KBM-7 (cell line): Measurements from ENCODE around the gene VPS13D.

Source experiments
- DNase-seq: peaks from one replicate; pipeline ENCODE4 v3.0.0-alpha.2; 2015
- in situ Hi-C: fragments of 300-500 bp; cut with MboI; formaldehyde crosslinking; loops from 2 replicates; pipeline ENCODE4 v1.14.3; 2020; ENCODE audit warnings: low sequenced_read_pairs, low pct_unique_long_range_greater_than_20kb, mixed read lengths

VPS13D gene

DNA sequence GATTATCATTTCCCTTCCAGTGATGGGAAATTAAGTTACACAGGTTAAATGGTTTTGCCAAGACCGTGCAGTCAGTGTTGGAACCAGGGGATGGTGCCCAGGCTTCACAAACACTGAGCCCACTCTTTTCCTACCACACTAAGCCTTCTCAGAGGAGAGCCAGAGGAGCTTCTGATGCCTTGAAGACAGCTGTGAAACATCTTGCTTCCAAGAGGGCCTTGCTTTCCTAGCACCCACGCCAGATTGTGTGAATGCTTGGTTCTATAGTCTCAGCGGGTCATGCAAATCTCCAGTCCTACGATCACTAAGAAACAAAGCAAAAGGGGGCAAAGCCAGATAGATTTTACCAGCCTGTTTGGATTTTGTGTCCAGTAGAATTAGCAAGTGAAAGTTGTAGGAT lies 200.7 kb downstream of the VPS13D start:
- DNase-seq: no peak
- in situ Hi-C loops: no loop called here

DNA sequence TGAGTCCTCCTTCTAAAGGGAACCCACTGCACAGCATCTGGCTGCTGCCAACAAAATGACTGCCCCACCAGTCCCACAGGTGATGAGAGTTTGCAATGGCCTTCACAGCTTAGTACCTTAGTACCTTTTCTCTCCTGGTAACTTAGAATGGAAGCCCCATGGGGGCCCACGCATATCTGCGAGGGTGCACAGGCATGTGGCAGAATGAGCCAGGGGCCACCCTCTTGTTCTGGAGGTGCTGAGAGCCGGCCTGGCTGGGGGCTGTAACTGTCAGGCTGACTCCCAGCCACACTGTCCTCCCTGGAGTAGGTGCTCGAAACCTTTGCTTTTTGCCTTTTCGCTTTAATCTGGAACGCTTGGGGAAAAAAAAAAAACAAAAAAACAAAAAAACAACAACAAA lies 203.1 kb downstream of the VPS13D start:
- no peak for DNase-seq
- in situ Hi-C loops: no loop called here

DNA sequence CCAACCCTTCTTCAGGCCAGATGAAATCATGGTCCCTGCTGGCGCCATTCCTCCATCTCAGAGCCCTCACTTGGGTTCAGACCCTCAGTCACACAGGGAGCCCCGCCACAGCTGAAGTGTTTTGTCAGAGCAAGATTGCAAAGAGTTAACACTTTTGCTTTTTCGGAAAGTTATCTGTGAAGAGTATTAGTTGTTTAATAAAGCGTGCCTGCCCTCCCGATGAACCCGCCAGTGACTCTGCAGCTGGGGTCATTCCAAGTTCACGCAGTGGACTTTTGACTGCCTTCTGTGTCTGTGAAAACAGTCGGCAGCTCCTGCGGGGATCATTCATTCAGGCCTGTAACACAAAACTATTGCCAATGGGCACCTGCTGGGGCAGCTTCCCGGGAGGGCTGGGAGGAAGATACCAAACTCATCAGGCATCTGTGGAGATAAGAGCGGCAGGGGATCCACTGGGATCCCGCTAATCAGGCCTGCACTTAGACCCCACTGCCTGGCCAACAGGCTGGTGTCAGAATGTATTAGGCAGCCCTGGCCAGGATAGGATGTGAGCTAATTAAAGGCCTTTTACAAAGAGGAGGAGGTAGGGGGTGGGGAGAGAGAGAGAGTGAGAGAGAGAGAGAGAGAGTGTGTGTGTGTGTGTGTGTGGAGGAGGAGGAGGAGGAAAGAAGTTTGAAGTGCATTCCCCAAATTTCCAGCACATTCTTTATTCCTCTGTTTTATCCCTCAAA lies 203.7 kb downstream of the VPS13D start:
- in situ Hi-C loops: no loop called here
- DNase-seq: peak; percentile 49

DNA sequence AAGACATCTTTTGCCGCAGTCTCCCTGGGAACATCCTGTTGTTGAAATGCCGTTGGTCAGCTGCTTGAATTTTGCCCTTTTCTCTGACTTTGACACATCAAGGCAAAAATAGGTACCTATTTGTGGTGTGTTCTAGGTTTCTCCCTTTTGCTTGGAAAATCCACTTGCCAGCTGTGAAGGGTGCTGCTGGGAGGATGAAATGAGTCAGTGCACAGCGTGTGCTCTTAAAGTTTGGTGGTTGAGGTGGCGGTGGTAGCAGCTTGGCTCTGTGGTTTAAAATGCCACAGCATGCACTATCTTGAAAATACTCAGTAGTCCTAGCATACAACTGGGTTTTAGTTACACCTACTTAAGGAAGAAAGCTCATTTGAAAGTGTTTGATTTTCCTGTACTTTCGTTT lies 204.3 kb downstream of the VPS13D start:
- peak; percentile 68 for DNase-seq
- in situ Hi-C loops: no loop called here

DNA sequence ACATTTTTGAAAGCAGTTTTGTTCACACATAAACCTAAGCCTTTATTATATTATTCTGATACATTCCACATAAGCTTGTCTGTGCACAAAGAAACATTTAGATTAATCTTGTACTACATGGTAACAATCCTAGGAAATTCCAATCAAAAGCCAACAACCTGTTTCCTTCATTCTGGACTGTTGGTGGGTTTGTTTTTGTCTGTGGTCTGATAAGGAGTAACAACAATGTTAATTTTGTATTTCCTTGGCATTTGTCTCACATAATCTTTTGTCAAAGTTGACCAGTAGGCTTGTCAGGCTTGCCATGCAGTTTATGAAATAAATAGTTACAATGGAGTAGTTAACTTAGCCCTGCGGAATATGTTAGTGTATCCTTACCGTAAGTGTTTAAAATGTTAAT lies 204.9 kb downstream of the VPS13D start:
- in situ Hi-C loops: no loop called here
- DNase-seq: no peak

DNA sequence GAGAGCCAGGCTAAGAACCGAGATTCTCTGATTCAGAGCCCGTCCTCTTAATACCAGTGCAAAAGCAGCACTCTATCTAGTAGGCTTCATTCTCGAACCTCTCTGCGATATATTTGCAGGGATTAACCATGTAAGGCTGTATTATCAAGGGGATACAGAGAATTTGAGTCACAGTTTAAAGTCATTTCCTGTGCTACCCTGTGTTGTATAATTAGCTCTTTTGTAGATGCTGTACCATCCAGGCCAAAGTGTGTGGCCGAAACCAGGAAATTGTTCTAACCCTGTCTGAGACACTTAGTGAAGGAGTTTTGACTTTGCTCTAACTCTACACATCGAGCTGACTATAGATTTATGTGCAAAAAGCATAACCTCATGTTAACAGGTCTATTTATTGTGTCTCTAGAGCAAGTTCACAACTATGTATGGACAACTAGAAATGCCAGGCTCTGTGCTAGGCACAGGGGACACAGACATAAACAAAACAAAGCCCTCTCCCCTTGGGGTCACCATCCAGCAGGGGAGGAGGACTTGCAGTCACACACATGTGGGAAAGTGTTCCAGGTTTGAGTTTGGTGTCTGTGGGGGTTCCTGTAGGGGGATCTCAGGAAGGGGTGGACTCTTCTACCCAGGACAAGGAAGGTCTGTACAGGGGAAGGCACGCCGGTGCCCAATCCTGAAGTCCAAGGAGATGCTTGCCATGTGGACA lies 206.0 kb downstream of the VPS13D start:
- in situ Hi-C loops: no loop called here
- peak; percentile 14 for DNase-seq

DNA sequence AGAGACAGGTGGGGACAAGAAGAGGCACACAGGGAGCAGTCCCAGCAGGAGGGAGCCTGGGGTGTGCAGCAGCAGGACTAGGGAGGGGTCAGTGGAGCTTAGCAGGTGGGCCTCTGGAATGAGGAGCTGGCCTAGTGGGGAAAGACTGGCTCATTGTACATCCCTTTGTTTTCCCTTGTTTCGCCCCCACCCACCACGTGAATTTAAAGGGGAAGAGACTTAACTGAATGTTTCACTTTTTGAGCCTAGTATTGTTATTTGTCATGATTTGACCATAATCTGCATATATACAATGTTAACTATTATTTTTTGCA lies 206.5 kb downstream of the VPS13D start:
- in situ Hi-C loops: no loop called here
- DNase-seq: no peak

DNA sequence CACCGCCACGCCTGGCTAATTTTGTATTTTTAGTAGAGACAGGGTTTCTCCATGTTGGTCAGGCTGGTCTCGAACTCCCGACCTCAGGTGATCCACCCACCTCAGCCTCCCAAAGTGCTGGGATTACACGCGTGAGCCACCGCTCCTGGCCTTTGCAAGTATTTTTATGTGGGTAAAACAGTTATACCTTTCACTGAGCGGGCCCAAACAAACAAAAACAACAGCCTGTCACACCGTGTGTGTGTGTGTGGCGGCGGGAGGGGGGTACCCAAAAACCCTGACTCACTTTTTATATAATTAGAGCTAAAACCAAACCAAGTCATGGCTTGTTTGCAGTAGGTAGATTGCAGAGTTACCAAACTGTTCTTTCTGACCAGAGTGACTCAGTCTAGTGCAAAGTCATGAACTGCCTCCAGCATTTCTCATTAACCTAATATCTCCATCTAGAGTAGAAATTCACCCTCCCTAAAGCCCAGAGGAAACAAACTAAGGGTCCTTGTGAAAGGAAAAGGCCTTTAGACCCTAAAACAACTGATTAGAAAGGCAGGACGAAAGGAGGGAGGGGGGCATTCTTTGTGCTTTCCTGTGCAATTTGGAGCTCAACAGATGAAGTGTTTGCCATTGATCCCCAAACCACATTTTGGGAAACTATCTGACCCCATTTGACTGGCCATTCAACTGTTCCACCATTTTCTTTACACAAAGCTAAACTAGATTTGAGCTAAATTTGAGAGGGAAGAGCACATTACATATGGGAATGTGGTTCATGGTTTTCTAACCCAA lies 207.2 kb downstream of the VPS13D start:
- in situ Hi-C loops: no loop called here
- DNase-seq: no peak

DNA sequence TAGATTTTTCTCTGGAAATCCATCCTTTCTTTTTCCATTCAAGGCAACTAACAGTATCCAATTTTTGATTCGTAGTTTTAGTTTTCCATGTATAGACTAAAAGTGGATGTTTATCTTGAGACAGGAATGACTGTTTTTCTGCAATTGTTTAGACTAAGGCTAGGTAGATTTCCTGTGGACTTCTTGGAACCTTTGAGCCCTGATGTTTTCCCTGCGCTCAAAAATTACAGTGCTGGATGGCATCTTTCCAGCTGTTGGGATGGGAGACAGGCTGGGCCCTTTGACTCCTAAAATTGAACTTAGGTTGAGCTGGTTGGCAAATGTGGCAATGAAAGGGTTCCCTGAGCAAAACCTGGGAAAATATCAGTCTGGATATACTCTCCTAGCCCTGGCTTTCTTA lies 207.8 kb downstream of the VPS13D start:
- in situ Hi-C loops: no loop called here
- no peak for DNase-seq

DNA sequence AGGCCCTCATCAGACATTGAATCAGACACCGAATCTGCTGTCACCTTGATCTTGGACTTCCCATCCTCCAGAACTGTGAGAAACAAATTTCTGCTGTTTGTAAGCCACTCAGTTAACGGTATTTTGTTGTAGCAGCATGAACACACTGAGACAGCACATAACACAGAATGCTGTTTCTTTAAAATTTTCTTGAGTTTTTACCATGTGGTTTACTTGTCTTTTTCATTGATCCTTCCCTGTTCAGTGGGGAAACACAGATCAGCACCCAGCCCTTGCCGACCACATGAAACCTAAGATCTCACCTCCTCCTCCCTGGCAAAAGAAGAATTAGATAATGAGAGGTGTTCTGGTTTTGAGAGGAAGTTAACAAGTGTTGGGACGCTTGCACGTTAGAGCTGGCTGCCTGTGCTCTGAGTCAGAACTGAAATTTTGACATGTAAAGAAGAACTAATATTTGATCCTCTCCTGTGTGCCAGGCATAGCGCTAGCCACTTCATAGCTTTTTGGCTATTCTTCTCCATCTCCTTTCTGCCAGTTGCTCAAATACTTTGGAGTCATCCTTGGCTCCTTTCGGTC lies 208.6 kb downstream of the VPS13D start:
- in situ Hi-C loops: no loop called here
- DNase-seq: peak; percentile 44

DNA sequence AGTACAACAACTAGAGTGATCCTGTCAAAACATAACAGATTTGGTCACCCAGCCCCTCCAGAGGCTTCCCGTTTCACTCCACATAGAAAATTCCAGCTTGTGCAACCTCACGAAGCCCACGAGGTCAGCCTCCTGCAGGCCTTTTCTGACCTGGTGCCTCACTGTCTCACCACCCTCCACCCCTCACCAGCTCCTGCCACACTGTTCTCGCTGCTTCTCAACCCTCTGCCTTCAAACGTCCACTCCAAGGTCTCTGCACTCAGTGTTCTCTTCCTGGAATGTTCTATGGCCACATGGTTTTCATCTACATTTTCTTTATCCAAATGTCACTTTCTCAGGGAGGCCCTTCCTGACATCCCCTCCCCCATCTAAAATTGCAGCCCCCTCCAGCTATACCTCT lies 209.2 kb downstream of the VPS13D start:
- in situ Hi-C loops: no loop called here
- no peak for DNase-seq

DNA sequence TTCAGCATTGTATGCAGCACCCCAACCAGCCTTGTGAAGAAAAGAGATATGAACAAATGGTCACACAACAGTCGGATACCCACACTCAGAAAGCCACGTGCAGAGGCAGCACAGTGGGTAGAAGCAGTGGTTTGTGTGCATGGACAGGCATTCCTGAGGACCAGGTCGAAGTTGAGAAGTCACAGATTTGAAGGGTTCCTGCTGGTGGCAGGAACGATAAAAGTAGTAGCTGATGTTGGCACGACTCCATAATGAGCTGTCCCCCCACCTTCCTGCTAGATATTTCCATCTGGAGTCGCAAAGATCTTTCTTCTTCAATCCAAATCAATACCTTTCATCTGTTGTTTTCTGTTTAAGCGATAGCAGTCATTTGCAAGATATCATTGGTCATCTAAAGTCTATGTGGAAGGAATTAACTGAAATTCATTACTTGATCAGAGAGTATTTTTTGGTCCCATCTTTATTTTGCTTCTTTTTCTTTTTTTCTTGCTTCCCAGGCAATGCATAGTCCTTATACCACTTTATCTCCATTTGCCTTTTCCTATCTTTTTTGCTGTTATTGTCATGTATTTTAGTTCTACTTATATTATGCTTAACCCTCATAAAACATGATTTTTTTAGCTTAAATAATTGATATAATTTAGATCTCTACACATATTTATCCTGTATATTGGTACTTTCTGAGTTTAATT lies 211.7 kb downstream of the VPS13D start:
- no peak for DNase-seq
- in situ Hi-C loops: no loop called here

DNA sequence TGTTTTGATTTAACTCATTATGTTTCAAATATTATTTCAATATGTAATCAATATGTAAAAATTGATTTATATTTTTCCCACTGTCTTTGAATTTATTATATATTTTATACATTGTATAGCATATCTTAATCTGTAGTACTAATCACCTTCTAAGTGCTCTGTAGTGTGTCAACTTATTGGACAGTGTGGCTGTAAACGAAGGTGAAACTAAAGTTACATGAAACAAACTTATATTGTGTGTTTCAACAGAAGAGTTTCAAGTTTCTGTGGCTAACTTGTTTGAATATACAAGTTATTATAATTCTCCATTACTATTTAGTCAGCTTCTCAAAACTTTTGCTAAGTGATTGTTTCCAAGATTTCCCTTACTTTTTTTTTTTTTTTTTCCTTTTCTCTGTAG lies 212.4 kb downstream of the VPS13D start:
- DNase-seq: no peak
- in situ Hi-C loops: no loop called here

DNA sequence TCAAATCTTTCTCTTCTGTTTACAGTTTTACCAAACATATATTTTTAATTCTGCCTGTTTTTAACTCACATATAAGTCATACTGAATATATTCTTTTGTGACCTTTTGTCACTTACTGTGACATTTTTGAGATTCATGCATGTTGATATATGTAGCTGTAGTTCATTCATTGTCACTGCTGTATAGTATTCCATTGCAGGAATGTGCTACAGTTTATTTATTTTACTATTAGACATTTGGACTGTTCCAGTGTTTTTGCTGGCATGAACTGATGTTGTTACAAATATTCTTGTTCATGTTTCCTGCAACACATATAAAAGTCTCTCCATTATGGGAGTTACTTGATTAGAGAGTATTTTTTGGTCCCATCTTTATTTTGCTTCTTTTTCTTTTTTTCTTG lies 213.3 kb downstream of the VPS13D start:
- no peak for DNase-seq
- in situ Hi-C loops: no loop called here

DNA sequence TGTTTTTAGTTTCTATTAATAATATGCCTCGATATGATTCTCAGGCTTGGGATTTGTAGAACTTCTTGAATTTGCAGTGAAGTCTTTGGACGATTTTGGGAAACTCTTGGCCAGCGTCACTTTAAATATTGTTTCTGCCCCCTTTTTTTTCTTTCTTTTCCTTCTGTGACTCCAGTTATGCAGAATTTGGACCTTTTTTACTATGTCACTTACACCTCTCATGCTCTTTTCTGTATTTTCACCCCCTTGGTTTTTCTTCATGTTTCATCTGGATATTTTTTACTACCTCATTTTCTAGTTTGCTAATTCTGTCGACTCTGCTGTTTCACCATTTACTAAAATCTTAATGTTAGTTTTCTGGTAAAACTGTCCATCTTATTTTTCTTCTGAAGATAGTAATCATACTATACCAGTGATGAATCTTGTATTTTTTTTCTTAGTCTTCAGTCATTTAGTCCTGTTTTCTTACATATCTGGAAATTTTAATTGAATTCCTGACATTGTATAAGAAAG lies 214.6 kb downstream of the VPS13D start:
- in situ Hi-C loops: no loop called here
- no peak for DNase-seq

DNA sequence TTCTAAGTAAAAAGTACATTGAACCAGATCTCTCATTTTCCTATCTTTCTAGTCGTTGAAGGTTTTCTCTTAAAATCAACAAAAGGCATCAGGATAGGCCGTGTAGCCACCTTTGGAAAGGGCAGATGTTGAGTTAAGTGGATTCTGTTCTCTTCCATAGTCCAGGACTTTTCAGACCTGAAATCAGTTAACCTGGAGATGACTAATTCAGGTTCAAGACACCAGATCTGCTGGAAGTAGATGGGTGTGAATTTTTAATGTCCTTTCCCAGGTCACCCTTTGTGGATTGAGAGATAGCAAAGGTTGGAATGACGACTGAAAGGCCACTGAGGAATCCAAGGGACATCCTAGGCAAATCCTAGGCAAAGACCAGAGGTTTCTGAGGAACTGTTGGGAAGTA lies 215.4 kb downstream of the VPS13D start:
- in situ Hi-C loops: no loop called here
- DNase-seq: no peak

DNA sequence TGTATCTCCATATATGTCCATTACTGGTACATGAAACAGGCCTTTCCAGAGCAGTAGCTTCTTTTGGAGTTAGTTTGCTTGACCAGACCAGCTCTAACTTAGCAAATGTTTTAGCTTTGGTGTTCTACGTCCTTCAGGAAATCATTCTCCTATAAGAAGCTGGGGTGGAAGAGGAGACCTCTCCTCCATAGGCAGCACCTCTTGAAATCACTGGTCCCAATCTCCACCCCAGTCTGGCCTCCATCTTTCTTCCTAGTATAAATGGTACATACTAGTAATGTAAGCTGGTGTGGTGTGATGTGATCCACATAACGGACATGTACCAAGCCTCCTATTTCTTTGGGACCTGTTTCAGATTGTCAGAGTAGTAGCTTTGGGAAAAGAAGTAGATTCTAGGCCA lies 216.8 kb downstream of the VPS13D start:
- in situ Hi-C loops: no loop called here
- no peak for DNase-seq

DNA sequence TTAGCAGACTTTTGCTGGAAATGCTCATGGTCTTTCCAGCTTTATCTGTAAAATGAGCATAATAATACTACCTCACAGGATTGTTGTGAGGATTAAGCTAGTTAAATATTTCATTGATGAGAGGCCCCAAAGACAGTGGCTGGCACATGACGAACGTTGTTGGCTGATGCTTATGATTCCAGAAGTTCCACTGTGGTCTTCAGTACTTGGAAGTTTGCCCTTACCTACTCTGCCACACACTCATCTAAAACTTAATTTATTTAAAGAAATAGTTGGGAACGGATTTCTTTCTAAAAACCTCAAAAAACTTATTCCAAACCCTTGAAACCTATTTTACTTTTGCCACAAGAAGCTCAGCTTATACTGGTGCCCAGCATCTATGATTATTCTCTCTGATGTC lies 217.5 kb downstream of the VPS13D start:
- no peak for DNase-seq
- in situ Hi-C loops: no loop called here

DNA sequence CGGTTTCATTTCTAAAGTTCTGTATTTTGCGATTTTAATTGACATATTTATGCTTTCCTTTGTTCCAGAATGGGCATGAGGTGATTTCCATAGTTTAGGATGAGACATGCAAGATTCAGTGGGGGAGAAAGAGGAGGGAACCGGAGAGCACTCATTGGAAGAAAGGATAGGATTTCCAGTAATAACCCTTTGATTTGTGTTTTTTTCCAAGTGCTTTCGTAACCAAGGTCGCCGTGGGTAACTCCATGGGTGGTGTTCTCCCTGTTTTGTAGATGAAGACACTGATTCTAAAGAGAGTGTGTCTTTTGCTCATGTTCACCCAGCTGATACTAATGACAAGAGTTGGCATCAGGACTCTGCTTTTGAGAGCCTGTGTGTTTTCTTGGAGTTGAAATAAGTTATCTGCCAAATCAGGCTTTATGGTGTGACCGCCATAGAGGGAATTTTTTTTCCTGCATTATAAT lies 218.1 kb downstream of the VPS13D start:
- in situ Hi-C loops: no loop called here
- DNase-seq: no peak
